ENCODE measurements around the gene FANCE.

DNA sequence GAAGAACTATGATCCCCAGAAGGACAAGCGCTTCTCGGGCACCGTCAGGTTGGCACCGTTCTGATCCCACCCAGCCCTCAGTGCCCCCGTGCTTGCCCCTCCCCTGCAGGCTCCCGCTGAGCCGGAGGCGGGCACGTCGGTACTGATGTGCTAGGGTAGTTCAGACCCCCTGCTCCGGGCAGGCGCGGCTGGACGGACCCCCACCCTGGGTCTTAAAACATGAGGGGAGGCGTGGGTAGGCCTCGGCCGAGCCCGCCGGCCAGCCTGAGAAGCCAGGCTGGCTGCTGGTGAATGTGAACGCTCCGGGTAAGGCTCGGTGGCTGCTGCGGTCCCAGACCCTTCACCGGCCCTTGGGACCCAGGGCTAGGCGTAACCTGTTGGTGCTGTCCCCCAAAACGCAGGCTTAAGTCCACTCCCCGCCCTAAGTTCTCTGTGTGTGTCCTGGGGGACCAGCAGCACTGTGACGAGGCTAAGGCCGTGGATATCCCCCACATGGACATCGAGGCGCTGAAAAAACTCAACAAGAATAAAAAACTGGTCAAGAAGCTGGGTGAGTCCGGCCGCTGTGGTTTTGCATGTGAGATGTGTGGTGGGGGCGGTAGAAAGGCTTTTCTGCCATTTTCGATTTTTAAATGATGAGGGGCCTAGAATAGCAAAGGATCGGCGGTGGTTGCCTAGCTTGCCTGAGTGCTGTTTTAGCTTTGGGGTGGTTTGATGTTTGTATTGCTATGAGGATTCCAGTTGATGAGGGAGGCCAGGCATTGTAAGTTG is 17.0 kb downstream of the FANCE start:
- no peak for TF ChIP-seq CTCF (IDR thresholded peaks at IDR 0.05 in 2 of 3, conservative IDR thresholded peaks at IDR 0.05 in 1 of 3; ENCODE audit: borderline replicate concordance in 1 of 3, insufficient read depth in 1 of 3, low read depth in 2 of 3, low read length in 2 of 3)
- TF ChIP-seq EGR1 (IDR thresholded peaks at IDR 0.05; ENCODE audit: low read depth), result no peak
- TF ChIP-seq POLR2A (IDR thresholded peaks at IDR 0.05; ENCODE audit: borderline replicate concordance, extremely low read depth, insufficient read depth, insufficient read length), result no peak
- TF ChIP-seq ZFX (IDR thresholded peaks at IDR 0.05), result peak; percentile 32; the same call in 1 of the 2 replicates
- TF ChIP-seq EZH2 (IDR thresholded peaks at IDR 0.05), result no peak
- TF ChIP-seq ELF1 (IDR thresholded peaks at IDR 0.05; ENCODE audit: borderline replicate concordance, low read depth), result no peak
- TF ChIP-seq CEBPB (IDR thresholded peaks at IDR 0.05; ENCODE audit: low read depth), result no peak
- TF ChIP-seq, protein P1, sequence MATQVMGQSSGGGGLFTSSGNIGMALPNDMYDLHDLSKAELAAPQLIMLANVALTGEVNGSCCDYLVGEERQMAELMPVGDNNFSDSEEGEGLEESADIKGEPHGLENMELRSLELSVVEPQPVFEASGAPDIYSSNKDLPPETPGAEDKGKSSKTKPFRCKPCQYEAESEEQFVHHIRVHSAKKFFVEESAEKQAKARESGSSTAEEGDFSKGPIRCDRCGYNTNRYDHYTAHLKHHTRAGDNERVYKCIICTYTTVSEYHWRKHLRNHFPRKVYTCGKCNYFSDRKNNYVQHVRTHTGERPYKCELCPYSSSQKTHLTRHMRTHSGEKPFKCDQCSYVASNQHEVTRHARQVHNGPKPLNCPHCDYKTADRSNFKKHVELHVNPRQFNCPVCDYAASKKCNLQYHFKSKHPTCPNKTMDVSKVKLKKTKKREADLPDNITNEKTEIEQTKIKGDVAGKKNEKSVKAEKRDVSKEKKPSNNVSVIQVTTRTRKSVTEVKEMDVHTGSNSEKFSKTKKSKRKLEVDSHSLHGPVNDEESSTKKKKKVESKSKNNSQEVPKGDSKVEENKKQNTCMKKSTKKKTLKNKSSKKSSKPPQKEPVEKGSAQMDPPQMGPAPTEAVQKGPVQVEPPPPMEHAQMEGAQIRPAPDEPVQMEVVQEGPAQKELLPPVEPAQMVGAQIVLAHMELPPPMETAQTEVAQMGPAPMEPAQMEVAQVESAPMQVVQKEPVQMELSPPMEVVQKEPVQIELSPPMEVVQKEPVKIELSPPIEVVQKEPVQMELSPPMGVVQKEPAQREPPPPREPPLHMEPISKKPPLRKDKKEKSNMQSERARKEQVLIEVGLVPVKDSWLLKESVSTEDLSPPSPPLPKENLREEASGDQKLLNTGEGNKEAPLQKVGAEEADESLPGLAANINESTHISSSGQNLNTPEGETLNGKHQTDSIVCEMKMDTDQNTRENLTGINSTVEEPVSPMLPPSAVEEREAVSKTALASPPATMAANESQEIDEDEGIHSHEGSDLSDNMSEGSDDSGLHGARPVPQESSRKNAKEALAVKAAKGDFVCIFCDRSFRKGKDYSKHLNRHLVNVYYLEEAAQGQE (IDR thresholded peaks at IDR 0.05; ENCODE audit: low read depth), result no peak
- no peak for TF ChIP-seq JUND (IDR thresholded peaks at IDR 0.05)
- TF ChIP-seq EZH2phosphoT487 (IDR thresholded peaks at IDR 0.05; ENCODE audit: borderline replicate concordance), result no peak
- TF ChIP-seq RAD21 (IDR thresholded peaks at IDR 0.05; ENCODE audit: low read depth), result no peak
- TF ChIP-seq ZBTB33 (IDR thresholded peaks at IDR 0.05; ENCODE audit: extremely low read depth, insufficient replicate concordance, low read length), result no peak
- TF ChIP-seq POLR2AphosphoS5 (IDR thresholded peaks at IDR 0.05; ENCODE audit: low read depth, low read length), result no peak; the same call in 1 of the 2 replicates
- no peak for TF ChIP-seq MAX (IDR thresholded peaks at IDR 0.05)

Data from HCT116 (cell line).